WI38 (cell line): ENCODE results near the gene PDZK1IP1.

Experiments used
- H3K4me3 ChIP-seq: 2 replicates; pipeline ENCODE4 v1.5.1; 2011; ENCODE audit warnings: low read depth, mild to moderate bottlenecking, control low read depth, low read length
- CTCF ChIP-seq: IDR thresholded peaks from 2 replicates; pipeline ENCODE4 v1.5.1; 2012; ENCODE audit warnings: low read depth, mild to moderate bottlenecking, control low read depth, low read length

PDZK1IP1 gene

GRCh38 chr1:47226839-47227215 lies 37.0 kb upstream of the PDZK1IP1 start:
- H3K4me3 ChIP-seq, result no peak overlapping the region
- no peak for TF ChIP-seq CTCF

- no peak overlapping the region for H3K4me3 ChIP-seq
- no peak for TF ChIP-seq CTCF
Measured at GRCh38 chr1:47226121-47226838, 36.4 kb upstream of the PDZK1IP1 start.

GRCh38 chr1:47225430-47226100 lies 35.7 kb upstream of the PDZK1IP1 start:
- TF ChIP-seq CTCF, result no peak
- H3K4me3 ChIP-seq, result no peak overlapping the region

GRCh38 chr1:47224676-47225399 lies 35.0 kb upstream of the PDZK1IP1 start:
- TF ChIP-seq CTCF, result no peak
- no peak overlapping the region for H3K4me3 ChIP-seq

- no peak for TF ChIP-seq CTCF
- H3K4me3 ChIP-seq, result no peak overlapping the region
Measured at GRCh38 chr1:47223921-47224675, 34.3 kb upstream of the PDZK1IP1 start.

GRCh38 chr1:47223174-47223920 lies 33.5 kb upstream of the PDZK1IP1 start:
- no peak overlapping the region for H3K4me3 ChIP-seq
- TF ChIP-seq CTCF, result no peak
